Keratinocyte (primary cell): Measurements from ENCODE around the gene TPD52L3. TPM values are rescaled to one million over a fixed set of nuclear protein-coding genes. Genes with fewer than 3 reads are reported as not detected.

Source experiments
- DNase-seq: peaks from one replicate; pipeline ENCODE4 v3.0.0-alpha.2; 2011; ENCODE audit warnings: low read depth, missing footprints, low spot score
- FAIRE-seq: peaks from 2 replicates; lab custom pipeline; 2011; peaks lifted over from hg19 to GRCh38; lab: Jason Lieb, UNC
- H2AFZ ChIP-seq: 2 replicates; pipeline ENCODE4 v1.6.0; 2012; ENCODE audit warnings: low read length, control low read depth, inconsistent platforms; ENCODE audit not compliant: control insufficient read depth
- H3K27ac ChIP-seq: 2 replicates; pipeline ENCODE4 v1.5.1; 2011; ENCODE audit warnings: low read length; ENCODE audit not compliant: control insufficient read depth, insufficient read depth
- H3K27me3 ChIP-seq: 3 replicates; pipeline ENCODE4 v1.6.0; 2011; ENCODE audit warnings: low read length; ENCODE audit not compliant: control insufficient read depth, insufficient read depth; ENCODE audit errors: extremely low read depth
- H3K36me3 ChIP-seq, 2 experiments: 2 replicates in 1 of 2; 3 replicates in 1 of 2; pipeline ENCODE4 v1.5.1; 2011; ENCODE audit warnings: low read length in 2 of 2, mild to moderate bottlenecking in 1 of 2; ENCODE audit not compliant: control insufficient read depth in 2 of 2, insufficient read depth in 2 of 2; ENCODE audit errors: extremely low read depth in 1 of 2
- H3K4me1 ChIP-seq: 3 replicates; pipeline ENCODE4 v1.5.1; 2011; ENCODE audit warnings: low read length; ENCODE audit not compliant: control insufficient read depth, insufficient read depth; ENCODE audit errors: extremely low read depth
- H3K4me2 ChIP-seq: 3 replicates; pipeline ENCODE4 v1.6.0; 2011; ENCODE audit warnings: low read depth, low read length; ENCODE audit not compliant: control insufficient read depth, insufficient read depth; ENCODE audit errors: extremely low read depth
- H3K4me3 ChIP-seq, 3 experiments: fragments of 200-600 bp in 1 of 3; sonication (generic) in 1 of 3; 2 replicates in 2 of 3; 3 replicates in 1 of 3; pipeline ENCODE4 v1.5.1; 2011 to 2016; ENCODE audit warnings: low read length in 3 of 3, mild to moderate bottlenecking in 3 of 3, control low read depth in 2 of 3, inconsistent platforms in 1 of 3, low read depth in 1 of 3, mixed read lengths in 1 of 3, mixed run types in 1 of 3, moderate library complexity in 1 of 3; ENCODE audit not compliant: control insufficient read depth in 2 of 3, insufficient read depth in 2 of 3; ENCODE audit errors: extremely low read depth in 1 of 3
- H3K79me2 ChIP-seq: 2 replicates; pipeline ENCODE4 v1.6.0; 2012; ENCODE audit warnings: low read length; ENCODE audit not compliant: control insufficient read depth, insufficient read depth
- H3K9ac ChIP-seq: 3 replicates; pipeline ENCODE4 v1.6.0; 2011; ENCODE audit warnings: low read length; ENCODE audit not compliant: control insufficient read depth, insufficient read depth; ENCODE audit errors: extremely low read depth
- H3K9me1 ChIP-seq: 3 replicates; pipeline ENCODE4 v1.6.0; 2011; ENCODE audit warnings: low read length; ENCODE audit not compliant: control insufficient read depth, insufficient read depth; ENCODE audit errors: extremely low read depth
- H3K9me3 ChIP-seq: 2 replicates; pipeline ENCODE4 v1.5.1; 2012; ENCODE audit warnings: low read depth, low read length; ENCODE audit not compliant: control insufficient read depth
- H4K20me1 ChIP-seq: 3 replicates; pipeline ENCODE4 v1.6.0; 2011; ENCODE audit warnings: low read length; ENCODE audit not compliant: control insufficient read depth, insufficient read depth; ENCODE audit errors: extremely low read depth
- EZH2 ChIP-seq: IDR thresholded peaks from one replicate; pipeline ENCODE4 v1.6.1; 2012; ENCODE audit warnings: inconsistent platforms, mild to moderate bottlenecking, low read length, moderate library complexity
- dilution Hi-C: fragments of 300-500 bp; cut with MboI; formaldehyde crosslinking; loops from one replicate; pipeline ENCODE4 v1.7.0; 2020; ENCODE audit warnings: low sequenced_read_pairs; ENCODE audit not compliant: extremely low pct_ligation_motif_present
- polyA plus RNA-seq, 5 experiments: library from polyadenylated mRNA; depleted of rRNA in 3 of 5; stranded (reverse) in 3 of 5; stranded (forward) in 1 of 5; unstranded in 1 of 5; fragments of >200 nt; gene quantifications; 1 replicate in 1 of 5; 2 replicates in 3 of 5; 3 replicates in 1 of 5; pipeline versions ENCODE4 v1.2.1 to v1.2.3, GENCODE V29; 2011 to 2012; ENCODE audit warnings: missing spikeins in 2 of 5, low read depth in 1 of 5, low replicate concordance in 1 of 5
- TF ChIP-seq, protein P1 (sequence below), 3 experiments: IDR thresholded peaks in 1 of 3; conservative IDR thresholded peaks in 1 of 3; optimal IDR thresholded peaks in 1 of 3; 2 replicates in 2 of 3; 3 replicates in 1 of 3; pipeline versions ENCODE3 to v1.5.1; 2011; ENCODE audit warnings: low read length in 3 of 3, mild to moderate bottlenecking in 3 of 3, moderate library complexity in 2 of 3, control low read depth in 1 of 3, inconsistent platforms in 1 of 3; ENCODE audit not compliant: insufficient read depth in 2 of 3; ENCODE audit errors: extremely low read depth in 1 of 3

The TPD52L3 gene
- polyA plus RNA-seq, 1 donor (not counting 4 experiments of a cell fraction or from before 2014, with no cell fraction given): not detected

- Histone ChIP-seq H3K4me2 (no peak overlapping the region), H3K27ac (no peak overlapping the region), H3K4me3 (no peak overlapping the region), H3K36me3 (no peaks in the 10 kb centered on the region), H2AFZ (no peak overlapping the region), H4K20me1 (no peaks in the 10 kb centered on the region), H3K9me1 (no peaks in the 10 kb centered on the region), H3K9me3 (no peaks in the 10 kb centered on the region), H3K9ac (no peak overlapping the region), H3K79me2 (no peaks in the 10 kb centered on the region), H3K27me3 (no peaks in the 10 kb centered on the region), H3K4me1 (peaks cover 20% of the 10 kb centered on the region)
- TF ChIP-seq EZH2: no peak
- TF ChIP-seq, protein P1, sequence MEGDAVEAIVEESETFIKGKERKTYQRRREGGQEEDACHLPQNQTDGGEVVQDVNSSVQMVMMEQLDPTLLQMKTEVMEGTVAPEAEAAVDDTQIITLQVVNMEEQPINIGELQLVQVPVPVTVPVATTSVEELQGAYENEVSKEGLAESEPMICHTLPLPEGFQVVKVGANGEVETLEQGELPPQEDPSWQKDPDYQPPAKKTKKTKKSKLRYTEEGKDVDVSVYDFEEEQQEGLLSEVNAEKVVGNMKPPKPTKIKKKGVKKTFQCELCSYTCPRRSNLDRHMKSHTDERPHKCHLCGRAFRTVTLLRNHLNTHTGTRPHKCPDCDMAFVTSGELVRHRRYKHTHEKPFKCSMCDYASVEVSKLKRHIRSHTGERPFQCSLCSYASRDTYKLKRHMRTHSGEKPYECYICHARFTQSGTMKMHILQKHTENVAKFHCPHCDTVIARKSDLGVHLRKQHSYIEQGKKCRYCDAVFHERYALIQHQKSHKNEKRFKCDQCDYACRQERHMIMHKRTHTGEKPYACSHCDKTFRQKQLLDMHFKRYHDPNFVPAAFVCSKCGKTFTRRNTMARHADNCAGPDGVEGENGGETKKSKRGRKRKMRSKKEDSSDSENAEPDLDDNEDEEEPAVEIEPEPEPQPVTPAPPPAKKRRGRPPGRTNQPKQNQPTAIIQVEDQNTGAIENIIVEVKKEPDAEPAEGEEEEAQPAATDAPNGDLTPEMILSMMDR (optimal IDR thresholded peaks at IDR 0.05 in 1 of 3, IDR thresholded peaks at IDR 0.05 in 1 of 3, conservative IDR thresholded peaks at IDR 0.05 in 1 of 3; ENCODE audit: extremely low read depth in 1 of 3, insufficient read depth in 2 of 3, low read length in 3 of 3): peak; percentile 61 to 79 (median 75)
- peak; percentile 58 for FAIRE-seq
- dilution Hi-C loops: no loop called here
- DNase-seq: no peak
Observed at GRCh38 chr9:6354072-6354686, 26.0 kb downstream of the TPD52L3 start.

- dilution Hi-C loops: no loop called here
- Histone ChIP-seq H3K9me3 (no peaks in the 10 kb centered on the region), H4K20me1 (no peaks in the 10 kb centered on the region), H3K9ac (no peak overlapping the region), H3K79me2 (no peaks in the 10 kb centered on the region), H3K4me1 (peaks cover 20% of the 10 kb centered on the region), H3K27me3 (no peaks in the 10 kb centered on the region), H3K4me2 (no peak overlapping the region), H3K4me3 (no peak overlapping the region), H3K36me3 (no peaks in the 10 kb centered on the region), H2AFZ (peak overlapping the region; percentile 0), H3K9me1 (no peaks in the 10 kb centered on the region), H3K27ac (peak overlapping the region; percentile 1)
- no peak for TF ChIP-seq EZH2
- TF ChIP-seq, protein P1 (optimal IDR thresholded peaks at IDR 0.05 in 1 of 3, IDR thresholded peaks at IDR 0.05 in 1 of 3, conservative IDR thresholded peaks at IDR 0.05 in 1 of 3; ENCODE audit: extremely low read depth in 1 of 3, insufficient read depth in 2 of 3, low read length in 3 of 3): no peak
- DNase-seq: no peak
- FAIRE-seq: peak; percentile 88
Observed at GRCh38 chr9:6355728-6356127, 27.6 kb downstream of the TPD52L3 start.
